Thymus (tissue), 11 donors: Measurements from ENCODE around the gene SYNGAP1. TPM values are rescaled to one million over a fixed set of nuclear protein-coding genes. Genes with fewer than 3 reads are reported as not detected.

Experiments
- DNase-seq, 9 donors: peaks; one replicate each; pipeline ENCODE4 v3.0.0-alpha.2; 2013; ENCODE audit warnings: low spot score in 9 of 9, low read depth in 6 of 9, missing footprints in 1 of 9
- H3K27ac ChIP-seq, 2 donors: one replicate each; pipeline ENCODE4 v1.5.1; 2013; ENCODE audit warnings: control low read depth in 1 of 2, low read depth in 1 of 2, low read length in 1 of 2, mild to moderate bottlenecking in 1 of 2, moderate library complexity in 1 of 2
- H3K27me3 ChIP-seq, 2 donors: one replicate each; pipeline ENCODE4 v1.5.1; 2013; ENCODE audit warnings: low read length in 1 of 2; ENCODE audit not compliant: control insufficient read depth in 2 of 2, insufficient read depth in 1 of 2
- H3K36me3 ChIP-seq, 2 donors: one replicate each; pipeline ENCODE4 v1.5.1; 2013; ENCODE audit warnings: low read length in 1 of 2, mild to moderate bottlenecking in 1 of 2, moderate library complexity in 1 of 2; ENCODE audit not compliant: control insufficient read depth in 2 of 2, insufficient read depth in 2 of 2
- H3K4me1 ChIP-seq, 2 donors: one replicate each; pipeline ENCODE4 v1.5.1; 2013; ENCODE audit warnings: low read length in 2 of 2; ENCODE audit not compliant: control insufficient read depth in 2 of 2, insufficient read depth in 2 of 2
- H3K4me3 ChIP-seq, 2 donors: one replicate each; pipeline ENCODE4 v1.5.1; 2013; ENCODE audit warnings: low read length in 2 of 2, control low read depth in 1 of 2, mild to moderate bottlenecking in 1 of 2
- H3K9me3 ChIP-seq, 2 donors: one replicate each; pipeline ENCODE4 v1.5.1; 2013; ENCODE audit warnings: low read length in 1 of 2, mild to moderate bottlenecking in 1 of 2; ENCODE audit not compliant: control insufficient read depth in 2 of 2, insufficient read depth in 1 of 2
- WGBS: extraction: QIAGEN DNeasy Blood & Tissue Kit; methylation state at CpG from one replicate; pipeline ENCODE4 v1.1.7; 2013; 5-methylcytosine and 5-hydroxymethylcytosine counted together
- polyA plus RNA-seq: library from polyadenylated mRNA; stranded (reverse); fragments of 200-250 nt; gene quantifications from one replicate; pipeline ENCODE4 v1.2.3, GENCODE V29; 2013
- total RNA-seq: library from RNA; stranded (reverse); fragments of 120-200 nt; gene quantifications from one replicate; pipeline ENCODE4 v1.2.4, GENCODE V29; 2013
- donor health status: healthy.

The SYNGAP1 gene
- total and polyA plus RNA-seq, 2 donors = 3.0 to 26.7 TPM

GRCh38 chr6:33430991-33431879 is 11.4 kb downstream of the SYNGAP1 start:
- Histone ChIP-seq H3K9me3 (no peaks in the 10 kb centered on the region), H3K4me3 (peak overlapping the region; percentile 44 to 54), H3K4me1 (peaks cover 46 to 71% of the 10 kb centered on the region in 2 donors), H3K27ac (peak overlapping the region; percentile 90 to 93), H3K36me3 (peaks cover 12 to 13% of the 10 kb centered on the region in 2 donors), H3K27me3 (no peaks in the 10 kb centered on the region)
- DNase-seq = peak in 7 of 9 donors; percentile 77 to 94 (median 86)
- WGBS = 2% methylated on average over 12 of the region's 12 CpGs

- WGBS = 5% methylated on average over 12 of the region's 12 CpGs
- Histone ChIP-seq H3K4me3 (peak overlapping the region; percentile 44 to 54), H3K27me3 (no peaks in the 10 kb centered on the region), H3K36me3 (peaks cover 15 to 21% of the 10 kb centered on the region in 2 donors), H3K27ac (peak overlapping the region; percentile 90 to 93), H3K9me3 (no peaks in the 10 kb centered on the region), H3K4me1 (peaks cover 45 to 63% of the 10 kb centered on the region in 2 donors)
- DNase-seq = peak in 3 of 9 donors; percentile 69 to 87 (median 71)
These were observed 12.1 kb downstream of the SYNGAP1 start for GRCh38 chr6:33431880-33432541.

- H3K9me3 ChIP-seq = no peaks in the 10 kb centered on the region
- H3K27me3 ChIP-seq = no peaks in the 10 kb centered on the region
- H3K4me3 ChIP-seq = peak overlapping the region; percentile 44 to 54
- peaks cover 40 to 58% of the 10 kb centered on the region in 2 donors for H3K4me1 ChIP-seq
- H3K27ac ChIP-seq = peak overlapping the region in 1 of 2 donors; percentile 90
- no peak for DNase-seq
- peaks cover 18 to 25% of the 10 kb centered on the region in 2 donors for H3K36me3 ChIP-seq
- 34% methylated on average over 10 of the region's 10 CpGs for WGBS
These were observed 12.7 kb downstream of the SYNGAP1 start for GRCh38 chr6:33432546-33432945.

GRCh38 chr6:33433001-33433543 is 13.2 kb downstream of the SYNGAP1 start:
- Histone ChIP-seq H3K4me3 (peak overlapping the region in 1 of 2 donors; percentile 44), H3K27me3 (no peaks in the 10 kb centered on the region), H3K36me3 (peaks cover 23 to 29% of the 10 kb centered on the region in 2 donors), H3K4me1 (peaks cover 40 to 57% of the 10 kb centered on the region in 2 donors), H3K27ac (peak overlapping the region in 1 of 2 donors; percentile 40), H3K9me3 (no peaks in the 10 kb centered on the region)
- WGBS = 100% methylated on average over 1 of the region's 1 CpG
- DNase-seq = no peak

GRCh38 chr6:33433544-33434191 is 13.8 kb downstream of the SYNGAP1 start:
- Histone ChIP-seq H3K36me3 (peaks cover 29 to 35% of the 10 kb centered on the region in 2 donors), H3K27ac (no peak overlapping the region), H3K9me3 (no peaks in the 10 kb centered on the region), H3K4me1 (peaks cover 34 to 51% of the 10 kb centered on the region in 2 donors), H3K4me3 (no peak overlapping the region), H3K27me3 (no peaks in the 10 kb centered on the region)
- DNase-seq = no peak
- 58% methylated on average over 16 of the region's 17 CpGs for WGBS

- H3K4me1 ChIP-seq = peaks cover 22 to 38% of the 10 kb centered on the region in 2 donors
- 98% methylated on average over 4 of the region's 4 CpGs for WGBS
- no peak overlapping the region for H3K27ac ChIP-seq
- no peak overlapping the region for H3K4me3 ChIP-seq
- H3K27me3 ChIP-seq = no peaks in the 10 kb centered on the region
- H3K9me3 ChIP-seq = no peaks in the 10 kb centered on the region
- DNase-seq = no peak
- H3K36me3 ChIP-seq = peaks cover 39 to 45% of the 10 kb centered on the region in 2 donors
These were observed 15.1 kb downstream of the SYNGAP1 start for GRCh38 chr6:33434961-33435360.

- Histone ChIP-seq H3K27ac (no peak overlapping the region), H3K27me3 (no peaks in the 10 kb centered on the region), H3K4me3 (no peak overlapping the region), H3K36me3 (peaks cover 62 to 72% of the 10 kb centered on the region in 2 donors), H3K4me1 (peaks cover 2 to 11% of the 10 kb centered on the region in 2 donors), H3K9me3 (no peaks in the 10 kb centered on the region)
- 97% methylated on average over 18 of the region's 18 CpGs for WGBS
- no peak for DNase-seq
These were observed 17.8 kb downstream of the SYNGAP1 start for GRCh38 chr6:33437666-33438065.

- peaks cover 74 to 85% of the 10 kb centered on the region in 2 donors for H3K36me3 ChIP-seq
- no peaks in the 10 kb centered on the region for H3K9me3 ChIP-seq
- no peak overlapping the region for H3K4me3 ChIP-seq
- no peak overlapping the region for H3K27ac ChIP-seq
- DNase-seq = no peak
- H3K27me3 ChIP-seq = no peaks in the 10 kb centered on the region
- WGBS = 98% methylated on average over 3 of the region's 3 CpGs
- H3K4me1 ChIP-seq = no peaks in the 10 kb centered on the region
These were observed 19.2 kb downstream of the SYNGAP1 start for GRCh38 chr6:33438978-33439594.
